ENCODE measurements around the gene CIAO3.

Gene CIAO3

DNA sequence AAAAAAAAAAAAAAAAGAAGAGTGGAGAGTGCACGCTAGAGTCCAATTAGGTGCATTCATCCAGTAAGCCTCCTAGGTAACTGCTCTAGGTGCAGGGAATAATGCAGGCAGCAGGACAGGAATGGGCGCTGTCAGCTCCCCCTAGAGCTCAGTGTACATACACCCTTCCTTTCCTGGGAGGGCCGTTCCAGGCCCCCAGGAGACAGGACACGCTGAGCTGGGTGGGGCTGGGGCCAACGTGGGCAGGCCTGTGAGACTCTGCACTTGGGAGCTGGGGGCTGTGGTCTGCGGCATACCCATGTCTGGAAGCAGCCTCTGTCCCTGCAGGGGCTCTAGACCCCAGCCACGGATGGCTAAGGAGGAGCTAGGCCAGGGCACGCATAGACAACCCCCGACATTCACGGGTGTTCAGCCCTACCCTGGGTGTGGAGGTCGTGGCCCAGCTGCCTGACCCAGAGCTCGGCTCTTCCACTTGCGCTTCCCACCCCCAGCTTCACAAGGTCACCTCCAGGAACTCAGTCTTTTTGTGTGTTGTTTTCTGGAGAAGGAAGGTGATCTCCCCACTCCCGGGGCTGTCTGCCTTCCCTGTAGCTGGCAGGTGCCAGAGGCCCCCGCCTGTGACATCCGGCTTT, 20.9 kb downstream of the CIAO3 start:
- no peaks in the 10 kb centered on the region for H3K9me3 ChIP-seq (replicated peaks; ENCODE audit: insufficient read depth, low read length)
- peak overlapping the region; percentile 95 for H3K4me3 ChIP-seq (ENCODE audit: low read length)
- no peaks in the 10 kb centered on the region for H3K36me3 ChIP-seq (replicated peaks; ENCODE audit: insufficient read depth, low read length)
- H3K4me1 ChIP-seq (ENCODE audit: low read length): peaks cover 9% of the 10 kb centered on the region; the same call in 1 of the 2 replicates
- H3K9me2 ChIP-seq (replicated peaks; ENCODE audit: insufficient read depth, low read length): no peaks in the 10 kb centered on the region
- H3F3A ChIP-seq (ENCODE audit: insufficient read depth, low read length): peaks cover 10% of the 10 kb centered on the region; the same call in 1 of the 2 replicates
- DNase-seq: no peak
- TF ChIP-seq, protein P1, sequence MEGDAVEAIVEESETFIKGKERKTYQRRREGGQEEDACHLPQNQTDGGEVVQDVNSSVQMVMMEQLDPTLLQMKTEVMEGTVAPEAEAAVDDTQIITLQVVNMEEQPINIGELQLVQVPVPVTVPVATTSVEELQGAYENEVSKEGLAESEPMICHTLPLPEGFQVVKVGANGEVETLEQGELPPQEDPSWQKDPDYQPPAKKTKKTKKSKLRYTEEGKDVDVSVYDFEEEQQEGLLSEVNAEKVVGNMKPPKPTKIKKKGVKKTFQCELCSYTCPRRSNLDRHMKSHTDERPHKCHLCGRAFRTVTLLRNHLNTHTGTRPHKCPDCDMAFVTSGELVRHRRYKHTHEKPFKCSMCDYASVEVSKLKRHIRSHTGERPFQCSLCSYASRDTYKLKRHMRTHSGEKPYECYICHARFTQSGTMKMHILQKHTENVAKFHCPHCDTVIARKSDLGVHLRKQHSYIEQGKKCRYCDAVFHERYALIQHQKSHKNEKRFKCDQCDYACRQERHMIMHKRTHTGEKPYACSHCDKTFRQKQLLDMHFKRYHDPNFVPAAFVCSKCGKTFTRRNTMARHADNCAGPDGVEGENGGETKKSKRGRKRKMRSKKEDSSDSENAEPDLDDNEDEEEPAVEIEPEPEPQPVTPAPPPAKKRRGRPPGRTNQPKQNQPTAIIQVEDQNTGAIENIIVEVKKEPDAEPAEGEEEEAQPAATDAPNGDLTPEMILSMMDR (IDR thresholded peaks at IDR 0.05; ENCODE audit: low read length): peak; percentile 23
- TF ChIP-seq EZH2 (optimal IDR thresholded peaks at IDR 0.05; ENCODE audit: low read depth, low read length): no peak
- peak overlapping the region; percentile 91 for H2AFZ ChIP-seq (ENCODE audit: low read length)
- H4K20me1 ChIP-seq (ENCODE audit: insufficient read depth, low read length): no peaks in the 10 kb centered on the region
- H3K27ac ChIP-seq (ENCODE audit: low read length): peak overlapping the region; percentile 74; the same call in 1 of the 2 replicates
- H3K79me2 ChIP-seq (ENCODE audit: low read length): peaks cover 9% of the 10 kb centered on the region; the same call in 1 of the 2 replicates
- peak overlapping the region; percentile 87; the same call in 1 of the 2 replicates for H3K9ac ChIP-seq (ENCODE audit: low read length)
- peak overlapping the region; percentile 95 for H3K4me2 ChIP-seq (ENCODE audit: low read depth, low read length)
- H3K27me3 ChIP-seq (replicated peaks; ENCODE audit: insufficient read depth, low read length): peaks cover 25% of the 10 kb centered on the region

DNA sequence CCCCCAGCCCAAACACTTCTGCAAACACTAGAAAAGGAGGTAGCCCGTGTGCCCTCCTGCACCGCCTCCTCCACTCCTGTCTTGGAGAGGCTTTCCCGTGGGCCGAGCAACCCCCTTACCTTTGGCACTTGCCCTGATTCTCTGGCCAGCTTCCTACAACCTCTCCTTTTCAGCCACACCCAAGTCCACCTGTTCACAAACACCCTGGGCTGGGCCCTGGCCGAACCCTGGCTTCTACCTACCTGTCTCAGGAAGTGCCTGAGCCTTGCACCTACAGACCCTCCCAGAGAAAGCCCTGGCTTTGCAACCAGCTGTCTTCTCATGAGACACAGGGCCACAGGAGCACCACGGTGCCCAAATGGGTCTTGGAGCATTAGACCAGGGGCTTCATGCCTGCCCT, 21.9 kb downstream of the CIAO3 start:
- no peak overlapping the region for H3K4me3 ChIP-seq (ENCODE audit: low read length)
- H3K4me2 ChIP-seq (ENCODE audit: low read depth, low read length): no peak overlapping the region
- no peaks in the 10 kb centered on the region for H4K20me1 ChIP-seq (ENCODE audit: insufficient read depth, low read length)
- H3K9me2 ChIP-seq (replicated peaks; ENCODE audit: insufficient read depth, low read length): no peaks in the 10 kb centered on the region
- TF ChIP-seq EZH2phosphoT487 (IDR thresholded peaks at IDR 0.05; ENCODE audit: low read length) (no peak), EZH2 (optimal IDR thresholded peaks at IDR 0.05; ENCODE audit: low read depth, low read length) (no peak)
- TF ChIP-seq, protein P1 (IDR thresholded peaks at IDR 0.05; ENCODE audit: low read length): no peak
- H3K9me3 ChIP-seq (replicated peaks; ENCODE audit: insufficient read depth, low read length): no peaks in the 10 kb centered on the region
- no peaks in the 10 kb centered on the region for H3K36me3 ChIP-seq (replicated peaks; ENCODE audit: insufficient read depth, low read length)
- no peak overlapping the region for H2AFZ ChIP-seq (ENCODE audit: low read length)
- H3F3A ChIP-seq (ENCODE audit: insufficient read depth, low read length): peaks cover 10% of the 10 kb centered on the region; the same call in 1 of the 2 replicates
- peaks cover 25% of the 10 kb centered on the region for H3K27me3 ChIP-seq (replicated peaks; ENCODE audit: insufficient read depth, low read length)
- DNase-seq: no peak
- H3K79me2 ChIP-seq (ENCODE audit: low read length): peaks cover 9% of the 10 kb centered on the region; the same call in 1 of the 2 replicates
- no peak overlapping the region for H3K9ac ChIP-seq (ENCODE audit: low read length)
- H3K27ac ChIP-seq (ENCODE audit: low read length): no peak overlapping the region
- peaks cover 16% of the 10 kb centered on the region; the same call in 1 of the 2 replicates for H3K4me1 ChIP-seq (ENCODE audit: low read length)

DNA sequence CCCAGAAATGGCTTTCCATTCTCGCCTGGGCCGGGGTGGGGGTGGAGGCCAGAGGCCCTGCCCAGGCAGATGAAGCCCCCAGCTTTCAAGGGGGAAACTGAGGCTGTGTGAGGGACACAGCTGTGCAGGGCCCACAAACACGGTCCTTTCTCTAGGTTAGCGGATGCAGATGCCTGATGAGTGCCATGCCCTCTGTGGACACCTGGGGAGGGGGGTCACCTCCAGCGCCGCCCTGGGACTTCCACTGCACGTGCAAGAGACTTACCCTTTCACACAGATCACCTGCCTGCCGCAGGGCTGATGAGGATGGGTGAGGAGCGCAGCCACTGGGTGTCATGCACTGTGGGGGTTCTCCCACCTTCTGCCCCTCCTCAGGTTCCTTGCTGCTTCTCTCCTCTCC, 22.4 kb downstream of the CIAO3 start:
- H3K9me2 ChIP-seq (replicated peaks; ENCODE audit: insufficient read depth, low read length): no peaks in the 10 kb centered on the region
- DNase-seq: no peak
- no peaks in the 10 kb centered on the region for H3K36me3 ChIP-seq (replicated peaks; ENCODE audit: insufficient read depth, low read length)
- H3F3A ChIP-seq (ENCODE audit: insufficient read depth, low read length): peaks cover 10% of the 10 kb centered on the region; the same call in 1 of the 2 replicates
- peaks cover 25% of the 10 kb centered on the region for H3K27me3 ChIP-seq (replicated peaks; ENCODE audit: insufficient read depth, low read length)
- H3K4me2 ChIP-seq (ENCODE audit: low read depth, low read length): no peak overlapping the region
- no peak overlapping the region for H3K9ac ChIP-seq (ENCODE audit: low read length)
- H3K4me1 ChIP-seq (ENCODE audit: low read length): peaks cover 16% of the 10 kb centered on the region; the same call in 1 of the 2 replicates
- no peaks in the 10 kb centered on the region for H4K20me1 ChIP-seq (ENCODE audit: insufficient read depth, low read length)
- no peak overlapping the region for H3K4me3 ChIP-seq (ENCODE audit: low read length)
- no peaks in the 10 kb centered on the region for H3K9me3 ChIP-seq (replicated peaks; ENCODE audit: insufficient read depth, low read length)
- TF ChIP-seq, protein P1 (IDR thresholded peaks at IDR 0.05; ENCODE audit: low read length): no peak
- TF ChIP-seq EZH2phosphoT487 (IDR thresholded peaks at IDR 0.05; ENCODE audit: low read length): no peak
- no peak for TF ChIP-seq EZH2 (optimal IDR thresholded peaks at IDR 0.05; ENCODE audit: low read depth, low read length)
- peaks cover 9% of the 10 kb centered on the region; the same call in 1 of the 2 replicates for H3K79me2 ChIP-seq (ENCODE audit: low read length)
- no peak overlapping the region for H3K27ac ChIP-seq (ENCODE audit: low read length)
- H2AFZ ChIP-seq (ENCODE audit: low read length): no peak overlapping the region

Data from MM.1S (cell line).